HUES6 (cell line): Measurements from ENCODE around the gene GRK2.

Experiments used
- H3K27ac ChIP-seq: 2 replicates; pipeline ENCODE4 v1.7.0; 2013; ENCODE audit warnings: low read depth, mild to moderate bottlenecking, low read length, inconsistent platforms
- H3K27me3 ChIP-seq: 2 replicates; pipeline ENCODE4 v1.6.1; 2013; ENCODE audit warnings: low read length; ENCODE audit not compliant: control insufficient read depth, insufficient read depth
- H3K36me3 ChIP-seq: 2 replicates; pipeline ENCODE4 v1.6.1; 2013; ENCODE audit warnings: low read length; ENCODE audit not compliant: control insufficient read depth, insufficient read depth
- H3K4me1 ChIP-seq: 2 replicates; pipeline ENCODE4 v1.6.1; 2013; ENCODE audit warnings: low read length; ENCODE audit not compliant: control insufficient read depth, insufficient read depth
- H3K4me3 ChIP-seq: 2 replicates; pipeline ENCODE4 v1.5.1; 2013; ENCODE audit warnings: low read depth, low read length
- H3K9ac ChIP-seq: one replicate; pipeline ENCODE4 v1.6.1; 2013; ENCODE audit warnings: mild to moderate bottlenecking, low read length
- H3K9me3 ChIP-seq: 2 replicates; pipeline ENCODE4 v1.6.1; 2013; ENCODE audit warnings: low read depth, low read length; ENCODE audit not compliant: control insufficient read depth, insufficient read depth

GRK2 gene

DNA sequence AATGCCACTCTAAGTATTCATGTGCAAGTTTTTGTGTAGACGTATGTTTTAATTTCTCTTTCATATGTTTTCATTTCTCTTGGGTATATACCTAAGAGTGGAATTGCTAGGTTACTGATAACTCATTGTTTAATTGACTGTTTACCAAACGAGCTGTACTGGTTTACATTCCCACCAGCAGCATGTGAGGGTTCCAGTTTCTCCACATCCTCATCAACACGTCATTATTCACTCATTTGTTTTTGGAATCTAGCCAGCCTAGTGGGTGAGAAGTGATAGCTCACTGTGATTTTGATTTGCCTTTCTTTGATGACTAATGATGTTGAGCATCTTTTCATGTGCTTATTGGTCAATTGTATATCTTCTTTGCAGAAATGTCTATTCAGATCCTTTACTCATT is 26.8 kb downstream of the GRK2 start:
- no peak overlapping the region for H3K27ac ChIP-seq
- H3K9ac ChIP-seq = no peak overlapping the region
- H3K4me1 ChIP-seq = peaks cover 8% of the 10 kb centered on the region
- H3K4me3 ChIP-seq = no peak overlapping the region
- peaks cover 11% of the 10 kb centered on the region; the same call in 1 of the 2 replicates for H3K9me3 ChIP-seq
- H3K36me3 ChIP-seq = peaks cover 52% of the 10 kb centered on the region
- H3K27me3 ChIP-seq = no peaks in the 10 kb centered on the region

DNA sequence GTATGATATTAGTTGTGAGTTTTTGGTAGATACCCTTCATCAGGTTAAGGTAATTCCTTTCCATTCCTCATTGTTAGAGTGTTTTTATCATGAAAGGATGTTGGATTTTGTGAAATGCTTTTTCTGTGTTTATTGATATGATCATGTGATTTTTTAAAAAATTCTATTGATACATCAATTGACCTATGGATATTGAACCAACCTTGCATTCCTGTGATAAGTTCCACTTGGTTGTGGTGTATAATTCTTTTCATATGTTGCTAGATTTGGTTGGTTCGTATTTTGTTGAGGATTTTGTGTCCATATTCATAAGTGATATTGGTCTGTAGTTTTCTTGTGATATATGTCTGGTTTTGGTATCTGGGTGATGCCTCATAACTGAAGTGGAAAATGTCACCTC is 29.6 kb downstream of the GRK2 start:
- Histone ChIP-seq H3K4me3 (no peak overlapping the region), H3K27ac (no peak overlapping the region), H3K4me1 (no peaks in the 10 kb centered on the region), H3K9ac (no peak overlapping the region), H3K27me3 (no peaks in the 10 kb centered on the region), H3K36me3 (peaks cover 72% of the 10 kb centered on the region), H3K9me3 (peaks cover 11% of the 10 kb centered on the region; the same call in 1 of the 2 replicates)

DNA sequence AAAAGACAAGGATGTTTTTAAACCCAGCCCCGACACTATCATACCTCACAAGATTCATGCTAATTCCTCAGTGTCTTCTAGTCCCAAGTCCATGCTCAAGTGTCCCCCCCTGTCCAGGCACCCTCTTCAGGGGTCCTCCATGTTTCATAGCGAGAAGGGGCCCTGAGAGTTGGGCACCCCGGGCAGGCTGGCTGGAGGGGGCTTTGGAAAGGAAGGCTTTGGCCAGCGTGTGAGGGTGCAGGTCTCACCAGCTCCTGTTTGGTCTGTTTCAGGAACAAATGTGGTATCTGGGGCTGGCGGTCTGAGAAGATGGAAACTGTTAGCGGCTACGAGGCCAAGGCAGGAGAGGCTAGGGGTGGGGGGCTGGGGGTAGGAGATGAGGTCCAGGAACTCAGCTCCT is 32.5 kb downstream of the GRK2 start:
- no peaks in the 10 kb centered on the region for H3K27me3 ChIP-seq
- peaks cover 11% of the 10 kb centered on the region; the same call in 1 of the 2 replicates for H3K9me3 ChIP-seq
- peaks cover 52% of the 10 kb centered on the region for H3K36me3 ChIP-seq
- no peak overlapping the region for H3K4me3 ChIP-seq
- no peak overlapping the region for H3K9ac ChIP-seq
- H3K27ac ChIP-seq = no peak overlapping the region
- H3K4me1 ChIP-seq = peaks cover 12% of the 10 kb centered on the region

DNA sequence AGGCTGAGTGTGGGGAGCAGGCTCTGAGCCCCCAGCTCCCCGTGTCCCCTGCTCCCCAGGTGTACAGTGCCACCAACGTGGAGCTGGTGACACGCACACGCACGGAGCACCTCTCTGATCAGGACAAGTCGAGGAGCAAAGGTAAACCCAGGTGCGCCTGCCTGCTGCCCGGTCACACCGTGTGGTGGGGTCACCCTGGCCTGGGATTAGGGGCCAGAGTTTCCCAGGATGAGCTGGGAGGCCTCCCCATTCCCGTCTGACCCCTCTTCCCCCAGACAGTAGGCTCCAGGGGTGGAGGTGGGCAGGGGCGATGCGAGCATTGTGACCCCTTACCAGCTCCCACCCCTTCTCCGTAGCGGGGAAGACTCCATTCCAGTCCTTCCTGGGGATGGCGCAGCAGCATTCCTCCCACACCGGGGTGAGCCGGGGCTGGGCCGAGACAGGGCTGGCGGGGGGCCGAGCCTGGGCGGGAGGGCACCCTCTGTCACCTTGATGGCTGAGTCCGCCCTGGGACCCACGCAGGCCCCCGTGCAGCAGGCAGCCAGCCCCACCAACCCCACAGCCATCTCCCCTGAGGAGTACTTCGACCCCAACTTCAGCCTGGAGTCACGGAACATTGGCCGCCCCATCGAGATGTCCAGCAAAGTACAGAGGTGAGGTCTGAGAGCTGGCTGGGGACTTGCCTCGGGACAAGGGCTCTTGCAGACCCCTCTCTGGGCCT is 33.4 kb downstream of the GRK2 start:
- Histone ChIP-seq H3K9me3 (peaks cover 11% of the 10 kb centered on the region; the same call in 1 of the 2 replicates), H3K27ac (no peak overlapping the region), H3K36me3 (peaks cover 48% of the 10 kb centered on the region), H3K4me3 (no peak overlapping the region), H3K9ac (no peak overlapping the region), H3K4me1 (peaks cover 18% of the 10 kb centered on the region), H3K27me3 (no peaks in the 10 kb centered on the region)

DNA sequence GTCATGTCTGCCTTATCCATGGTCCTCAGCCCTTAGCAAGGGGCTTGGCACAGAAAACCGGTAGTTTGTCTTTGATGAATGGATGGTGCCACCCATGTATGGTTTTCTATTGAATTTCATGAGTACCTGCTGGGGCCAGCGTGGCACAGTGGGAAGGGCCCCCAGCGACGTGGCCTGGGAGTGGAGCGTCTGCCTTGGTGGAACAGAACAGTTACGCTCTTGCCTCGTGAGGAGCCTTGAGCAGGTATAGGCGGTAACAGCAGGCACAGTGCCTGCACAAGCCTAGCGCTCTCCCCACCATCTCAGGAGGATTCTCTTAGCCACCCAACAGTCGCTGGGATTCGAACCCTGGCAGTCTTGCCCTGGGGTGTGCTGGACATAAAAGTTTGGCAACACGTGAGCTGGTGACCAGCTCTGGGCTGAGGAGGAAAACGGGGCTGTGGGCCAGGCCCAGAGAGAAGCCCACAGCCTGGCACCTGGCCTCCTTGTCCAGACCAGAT is 34.0 kb downstream of the GRK2 start:
- Histone ChIP-seq H3K9me3 (peaks cover 11% of the 10 kb centered on the region; the same call in 1 of the 2 replicates), H3K27me3 (no peaks in the 10 kb centered on the region), H3K36me3 (peaks cover 45% of the 10 kb centered on the region), H3K4me1 (peaks cover 21% of the 10 kb centered on the region), H3K9ac (no peak overlapping the region), H3K4me3 (no peak overlapping the region), H3K27ac (no peak overlapping the region)

DNA sequence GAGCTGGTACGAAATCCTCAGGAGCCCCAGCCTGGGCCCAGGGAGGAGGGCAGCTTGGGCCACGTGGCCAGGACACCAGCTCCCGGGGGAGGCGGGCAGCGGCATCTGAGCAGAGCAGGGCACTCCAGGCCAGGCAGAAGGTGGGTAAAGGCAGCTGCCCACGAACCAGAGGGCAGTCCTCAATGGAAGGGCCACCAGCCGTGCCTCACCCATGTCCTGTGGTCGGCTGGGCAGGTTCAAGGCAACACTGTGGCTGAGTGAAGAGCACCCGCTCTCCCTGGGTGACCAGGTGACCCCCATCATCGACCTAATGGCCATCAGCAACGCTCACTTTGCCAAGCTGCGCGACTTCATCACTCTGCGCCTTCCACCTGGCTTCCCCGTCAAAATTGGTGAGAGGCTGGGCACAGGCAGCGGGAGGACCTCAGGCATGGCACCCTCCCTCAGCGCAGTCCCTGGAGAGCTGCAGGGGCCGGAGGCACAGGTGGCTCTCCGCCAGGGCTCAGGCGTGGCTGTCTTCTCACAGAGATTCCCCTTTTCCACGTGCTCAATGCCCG is 34.6 kb downstream of the GRK2 start:
- H3K4me3 ChIP-seq = no peak overlapping the region
- H3K9me3 ChIP-seq = peaks cover 7% of the 10 kb centered on the region; the same call in 1 of the 2 replicates

DNA sequence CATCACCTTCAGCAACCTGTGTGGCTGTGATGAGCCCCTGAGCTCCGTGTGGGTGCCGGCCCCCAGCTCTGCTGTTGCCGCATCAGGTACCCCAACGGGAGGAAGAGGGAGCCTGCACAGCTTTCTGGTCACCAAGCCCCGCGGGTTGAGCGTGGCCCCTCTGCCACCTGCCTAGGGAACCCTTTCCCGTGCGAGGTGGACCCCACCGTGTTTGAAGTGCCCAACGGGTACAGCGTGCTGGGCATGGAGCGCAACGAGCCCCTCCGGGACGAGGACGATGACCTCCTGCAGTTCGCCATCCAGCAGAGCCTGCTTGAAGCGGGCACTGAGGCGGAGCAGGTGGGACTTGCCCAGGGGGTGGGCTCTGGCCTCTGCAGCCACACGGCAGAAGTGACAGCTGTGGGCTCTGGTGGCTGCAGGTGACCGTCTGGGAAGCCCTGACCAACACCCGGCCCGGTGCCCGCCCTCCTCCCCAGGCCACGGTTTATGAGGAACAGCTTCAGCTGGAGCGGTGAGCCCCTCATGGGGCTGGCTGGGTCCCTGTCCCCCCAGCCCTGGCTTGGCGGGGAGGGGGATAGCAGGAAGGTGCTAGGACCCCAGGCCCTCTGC is 35.1 kb downstream of the GRK2 start:
- Histone ChIP-seq H3K4me3 (peak overlapping the region; percentile 88), H3K27ac (0 out of 2 replicates have a peak overlapping the region, but pooled peaks have one; percentile 32), H3K27me3 (no peaks in the 10 kb centered on the region), H3K9ac (peak overlapping the region; percentile 55), H3K4me1 (peaks cover 21% of the 10 kb centered on the region), H3K36me3 (peaks cover 35% of the 10 kb centered on the region), H3K9me3 (peaks cover 1% of the 10 kb centered on the region; the same call in 1 of the 2 replicates)

More for the DNA sequence above, 34.6 kb downstream of the GRK2 start:
- no peaks in the 10 kb centered on the region for H3K27me3 ChIP-seq
- no peak overlapping the region for H3K27ac ChIP-seq
- H3K4me1 ChIP-seq = peaks cover 21% of the 10 kb centered on the region
- no peak overlapping the region for H3K9ac ChIP-seq
- H3K36me3 ChIP-seq = peaks cover 41% of the 10 kb centered on the region

DNA sequence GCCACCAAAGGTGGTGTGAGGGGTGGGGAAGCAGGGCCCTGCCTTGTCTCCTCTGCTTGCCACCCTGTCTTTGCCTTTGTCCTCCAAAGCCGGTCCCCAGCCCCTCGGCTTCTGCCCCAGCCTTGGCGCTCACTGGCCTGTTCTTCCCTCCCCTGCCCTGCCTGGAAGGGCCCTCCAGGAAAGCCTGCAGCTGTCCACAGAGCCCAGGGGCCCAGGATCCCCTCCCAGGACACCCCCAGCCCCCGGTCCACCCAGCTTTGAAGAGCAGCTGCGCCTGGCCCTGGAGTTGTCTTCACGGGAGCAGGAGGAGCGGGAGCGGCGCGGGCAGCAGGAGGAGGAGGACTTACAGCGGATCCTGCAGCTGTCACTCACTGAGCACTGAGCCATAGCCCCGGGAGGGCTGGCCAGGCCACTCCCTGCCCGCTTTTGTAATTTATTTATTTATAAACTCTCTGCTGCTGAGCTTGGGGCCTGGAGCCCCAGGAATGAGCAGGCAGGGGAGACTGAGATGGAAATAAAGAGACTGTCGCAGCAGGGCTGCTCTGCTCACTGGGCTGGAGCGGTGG is 35.8 kb downstream of the GRK2 start:
- Histone ChIP-seq H3K4me3 (peak overlapping the region; percentile 88), H3K27me3 (no peaks in the 10 kb centered on the region), H3K36me3 (peaks cover 32% of the 10 kb centered on the region), H3K4me1 (peaks cover 21% of the 10 kb centered on the region), H3K9ac (peak overlapping the region; percentile 55), H3K9me3 (no peaks in the 10 kb centered on the region), H3K27ac (peak overlapping the region; percentile 32; the same call in 1 of the 2 replicates)

DNA sequence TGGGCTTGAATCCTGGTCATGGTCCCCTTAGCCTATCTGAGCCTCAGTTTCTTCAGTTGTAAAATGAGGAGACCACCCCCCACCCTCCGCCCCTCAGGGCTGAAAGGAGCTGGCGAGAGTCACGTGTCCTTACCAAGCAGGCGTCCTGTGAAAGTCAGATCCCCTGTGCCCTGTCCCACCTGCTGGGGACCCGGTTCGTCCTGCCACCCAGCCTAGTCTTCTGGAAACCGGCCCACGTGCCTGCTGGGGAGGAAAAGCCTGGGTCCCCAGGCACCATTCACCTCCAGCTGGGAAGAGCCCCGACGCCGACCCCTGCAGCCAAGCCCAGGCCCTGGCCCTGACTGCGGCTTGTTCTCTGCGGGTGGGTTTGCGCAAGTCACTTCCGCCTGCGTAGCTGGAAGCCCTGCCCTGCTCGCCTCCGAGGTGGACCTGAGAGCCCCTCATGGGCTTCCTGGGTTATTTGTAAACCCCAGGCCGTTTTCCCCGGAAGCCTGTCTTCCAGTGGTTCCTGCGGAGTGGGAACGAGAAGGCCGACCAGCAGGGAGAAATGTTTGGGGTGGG is 36.4 kb downstream of the GRK2 start:
- peak overlapping the region; percentile 55 for H3K9ac ChIP-seq
- peak overlapping the region; percentile 3; the same call in 1 of the 2 replicates for H3K27ac ChIP-seq
- H3K27me3 ChIP-seq = no peaks in the 10 kb centered on the region
- peak overlapping the region; percentile 88 for H3K4me3 ChIP-seq
- no peaks in the 10 kb centered on the region for H3K9me3 ChIP-seq
- H3K36me3 ChIP-seq = peaks cover 38% of the 10 kb centered on the region
- peaks cover 21% of the 10 kb centered on the region for H3K4me1 ChIP-seq

DNA sequence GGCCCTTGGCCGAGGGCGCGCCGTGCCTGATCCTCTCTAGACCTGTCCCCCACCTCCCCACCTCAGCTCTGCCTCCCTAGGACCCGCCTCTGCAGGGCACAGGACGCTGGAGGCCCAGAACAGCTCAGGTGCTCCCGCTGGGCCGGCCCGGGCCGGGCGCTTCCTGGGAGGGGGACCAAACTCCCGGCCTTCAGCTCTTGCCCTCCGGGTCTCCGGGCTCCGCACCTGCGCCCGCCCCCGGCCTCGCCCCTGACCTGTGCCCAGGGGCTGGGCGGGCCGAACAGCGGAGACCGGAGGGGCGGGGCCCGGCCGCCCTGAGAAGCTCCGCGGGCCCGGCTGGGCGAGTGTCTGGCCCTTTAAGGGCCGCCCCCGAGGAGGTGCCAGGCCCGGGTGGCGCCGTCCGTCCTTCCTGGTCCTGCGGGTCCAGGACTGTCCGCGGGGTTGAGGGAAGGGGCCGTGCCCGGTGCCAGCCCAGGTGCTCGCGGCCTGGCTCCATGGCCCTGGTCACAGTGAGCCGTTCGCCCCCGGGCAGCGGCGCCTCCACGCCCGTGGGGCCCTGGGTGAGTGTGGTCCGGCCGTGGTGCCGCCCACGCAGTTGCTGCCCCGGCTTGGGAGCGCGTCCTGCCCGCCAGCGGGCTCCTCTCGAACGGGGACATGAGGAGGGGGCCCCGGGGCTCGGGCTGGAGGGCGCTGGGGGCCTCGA is 37.0 kb downstream of the GRK2 start, which contains the start of gene SSH3:
TSS of gene SSH3 (plus strand) at position 399 of the 703 bp plus-strand sequence. CDS start at position 495, 96 bp downstream.
- Histone ChIP-seq H3K4me3 (peak within 1 kb of the TSS; percentile 88), H3K27ac (peak within 1 kb of the TSS; percentile 81; the same call in 1 of the 2 replicates), H3K9me3 (no peaks in the 10 kb centered on the region), H3K27me3 (no peaks in the 10 kb centered on the region), H3K4me1 (peaks cover 21% of the 10 kb centered on the region), H3K36me3 (peaks cover 43% of the 10 kb centered on the region), H3K9ac (peak within 1 kb of the TSS; percentile 78)
